GM19025 (cell line): ENCODE data around the gene PELI3.
A peak's percentile ranks its signal among the peaks of the same experiment; 100 is the strongest.
"Not testable (repeated sequence)": the region's sequence is repeated elsewhere in the genome, so short reads cannot be mapped to it uniquely, and the experiment has no call there.

Source experiments
- ATAC-seq: cut with Tn5 transposase; IDR thresholded peaks from one replicate; pipeline ENCODE4 v1.9.1; 2021; ENCODE audit warnings: mild to moderate bottlenecking, low read depth, moderate library complexity; ENCODE audit not compliant: unreplicated experiment

PELI3 gene, protein sequence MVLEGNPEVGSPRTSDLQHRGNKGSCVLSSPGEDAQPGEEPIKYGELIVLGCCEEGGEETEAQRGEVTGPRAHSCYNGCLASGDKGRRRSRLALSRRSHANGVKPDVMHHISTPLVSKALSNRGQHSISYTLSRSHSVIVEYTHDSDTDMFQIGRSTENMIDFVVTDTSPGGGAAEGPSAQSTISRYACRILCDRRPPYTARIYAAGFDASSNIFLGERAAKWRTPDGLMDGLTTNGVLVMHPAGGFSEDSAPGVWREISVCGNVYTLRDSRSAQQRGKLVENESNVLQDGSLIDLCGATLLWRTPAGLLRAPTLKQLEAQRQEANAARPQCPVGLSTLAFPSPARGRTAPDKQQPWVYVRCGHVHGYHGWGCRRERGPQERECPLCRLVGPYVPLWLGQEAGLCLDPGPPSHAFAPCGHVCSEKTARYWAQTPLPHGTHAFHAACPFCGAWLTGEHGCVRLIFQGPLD

DNA sequence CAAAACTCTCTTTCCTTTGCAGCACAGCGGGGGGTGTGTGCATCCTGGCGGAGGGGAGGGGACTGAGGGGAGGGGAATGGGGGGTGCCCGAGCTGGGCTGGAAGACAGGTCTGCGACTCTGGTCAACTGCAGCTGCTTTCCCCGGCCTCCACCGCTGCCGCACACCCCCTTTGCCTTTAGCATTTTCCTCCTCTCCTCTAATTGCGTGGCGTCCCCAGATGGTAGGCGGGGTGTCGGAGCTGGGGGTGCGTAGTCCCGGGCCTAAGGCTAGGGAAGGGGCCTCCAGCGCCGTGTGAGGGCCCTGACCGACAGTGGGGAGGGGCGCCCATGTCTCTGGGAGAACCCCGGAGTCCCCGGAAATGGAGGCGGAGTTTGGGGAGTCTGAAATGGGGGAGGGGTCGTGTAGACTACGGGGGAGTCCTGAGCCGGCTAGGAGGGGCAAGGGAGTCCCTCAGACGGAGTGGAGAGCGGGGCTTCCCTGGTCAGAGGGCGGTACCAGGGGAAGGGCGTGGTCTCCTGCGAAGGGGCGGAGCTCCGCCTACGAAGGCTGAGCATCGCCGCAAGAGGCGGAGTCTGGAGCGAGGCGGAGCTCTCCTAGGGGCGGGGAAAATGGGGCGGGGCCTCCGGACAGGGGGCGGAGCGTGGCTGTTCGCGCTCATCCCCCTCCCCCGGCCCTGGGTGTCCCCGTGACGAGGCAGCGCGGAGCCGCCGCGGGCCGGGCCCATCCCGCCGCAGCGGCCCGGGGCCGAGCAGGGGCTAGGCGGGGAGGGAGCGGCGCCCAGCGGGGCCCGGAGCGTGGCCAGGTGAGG lies at the start of gene PELI3:
Gene PELI3 (plus strand): TSS at position 681 of the 809 bp plus-strand sequence. CDS start 1,224 bp downstream, outside the sequence.
- ATAC-seq: peak; percentile 71

GRCh38 chr11:66417000-66417399 lies 49.7 kb upstream of the PELI3 start:
- no peak for ATAC-seq

- no peak for ATAC-seq
These were observed 48.3 kb upstream of the PELI3 start for GRCh38 chr11:66418168-66418985.

DNA sequence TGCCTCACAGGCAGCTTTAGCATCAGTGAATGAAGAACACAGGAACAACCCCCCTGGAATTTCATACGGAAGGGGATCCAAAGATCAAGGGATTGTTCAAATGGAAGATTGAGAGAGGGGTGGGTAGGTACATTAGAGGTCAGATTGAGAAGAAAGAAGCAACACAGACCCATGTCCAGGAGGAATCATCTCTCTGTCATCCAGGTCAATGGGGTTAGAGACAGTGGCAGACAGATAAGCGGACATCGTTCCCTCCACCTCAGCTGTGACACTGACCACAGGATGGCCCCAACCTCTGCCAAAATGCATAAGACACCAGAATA lies 47.8 kb upstream of the PELI3 start:
- no peak for ATAC-seq

DNA sequence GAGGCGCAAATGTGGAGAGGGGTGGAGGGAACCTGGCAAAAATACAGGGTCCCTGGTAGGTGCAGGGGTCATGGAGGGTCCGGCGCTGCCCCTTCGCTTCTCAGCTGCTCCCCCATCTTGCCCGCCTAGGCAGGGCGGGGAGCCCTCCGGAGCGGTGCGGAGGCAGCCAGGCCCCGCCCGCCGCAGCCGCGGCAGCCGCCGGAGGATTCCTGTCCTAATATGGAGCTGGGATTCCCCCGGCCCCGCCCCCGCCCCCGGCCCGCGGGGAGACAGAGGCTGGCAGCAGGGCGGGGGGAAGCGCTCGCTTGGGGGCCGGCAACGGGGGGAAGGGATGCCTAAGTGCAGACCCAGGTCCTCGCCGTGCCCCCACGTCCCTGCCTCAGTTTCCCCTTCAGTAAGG lies 46.9 kb upstream of the PELI3 start:
- ATAC-seq: no peak

GRCh38 chr11:66420671-66421476 lies 45.8 kb upstream of the PELI3 start, which contains the start of gene NPAS4:
Gene NPAS4 (plus strand): TSS chr11:66421035. CDS start chr11:66421180, 145 bp downstream.
- ATAC-seq: no peak

DNA sequence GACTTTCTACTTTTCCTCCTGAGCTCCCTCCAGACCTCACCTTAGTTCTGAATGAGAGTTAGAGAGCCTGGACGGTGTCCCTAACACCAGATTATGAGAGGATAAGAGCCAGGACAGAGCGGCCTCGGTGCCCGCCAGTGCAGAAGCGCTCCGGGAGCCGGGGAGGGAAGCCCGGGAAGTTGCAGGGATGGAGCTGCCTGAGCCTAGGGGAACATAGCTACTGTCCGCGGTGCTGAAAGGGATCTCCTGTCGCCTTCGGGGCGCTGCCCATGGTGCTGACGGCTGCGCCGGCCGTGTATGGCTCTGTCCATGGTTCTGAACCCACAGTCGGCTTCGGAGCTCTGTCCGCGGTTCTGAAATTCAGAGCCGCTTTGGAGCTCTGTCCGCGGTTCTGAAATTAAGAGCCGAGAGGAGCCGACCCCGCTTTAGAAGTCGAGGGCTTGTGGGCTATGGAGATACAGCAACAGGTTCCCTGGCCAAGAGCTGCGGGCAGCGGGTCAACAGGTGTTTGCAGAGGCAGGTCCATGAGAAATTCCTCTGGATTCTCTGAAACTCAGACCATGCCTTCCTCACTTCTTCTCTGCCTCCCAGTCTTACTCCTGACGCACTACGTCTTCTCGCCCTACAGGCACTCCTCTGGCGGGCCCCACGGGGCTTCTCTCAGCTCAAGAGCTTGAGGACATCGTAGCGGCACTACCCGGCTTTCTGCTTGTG lies 45.1 kb upstream of the PELI3 start:
- ATAC-seq: no peak

- no peak for ATAC-seq
These were observed 40.4 kb upstream of the PELI3 start for GRCh38 chr11:66426314-66426713.

DNA sequence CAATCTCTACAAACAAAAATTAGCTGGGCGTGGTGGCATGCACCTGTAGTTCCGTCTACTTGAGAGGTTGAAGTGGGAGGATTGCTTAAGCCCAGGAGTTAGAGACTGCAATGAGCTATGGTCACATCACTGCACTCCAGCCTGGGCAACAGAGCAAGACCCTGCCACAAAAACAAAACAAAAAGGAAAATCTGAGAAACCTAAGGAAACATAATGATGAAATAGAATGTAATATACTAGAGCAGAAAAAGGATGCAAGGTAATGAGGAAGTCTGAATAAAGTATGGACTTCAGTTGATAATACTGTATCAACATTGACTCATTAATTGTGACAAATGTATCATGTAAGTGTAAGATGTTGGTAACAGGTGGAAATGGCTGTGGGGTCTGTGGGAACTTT lies 37.8 kb upstream of the PELI3 start:
- no peak for ATAC-seq

DNA sequence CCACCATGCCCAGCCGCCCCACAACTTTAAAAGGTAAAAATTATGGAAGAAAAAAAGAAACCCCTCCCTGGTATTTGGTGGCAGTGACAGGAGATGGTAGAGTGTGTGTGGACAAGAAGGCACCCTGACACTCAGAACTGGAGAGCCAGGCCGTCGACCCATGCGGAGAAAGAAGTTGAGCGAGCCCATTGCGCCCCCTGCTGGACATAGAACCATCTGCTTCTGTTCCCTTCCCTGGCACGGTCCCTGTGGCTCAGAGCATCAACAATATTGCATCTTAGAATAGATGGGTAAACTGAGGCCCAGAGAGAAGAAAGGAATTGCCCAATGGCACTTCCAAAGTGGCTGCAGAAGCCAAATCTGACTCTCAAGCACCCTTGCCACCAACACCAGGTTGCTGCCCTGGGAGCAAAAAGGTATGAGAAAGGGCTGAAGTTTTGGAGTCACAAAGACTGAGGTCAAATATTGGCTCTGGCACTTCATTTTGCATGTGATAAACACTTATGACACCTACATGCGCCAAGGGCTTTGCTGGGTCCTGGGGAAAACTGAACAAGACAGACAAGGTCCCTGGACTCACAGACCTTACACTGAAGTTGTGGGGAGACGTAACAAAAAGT lies 36.6 kb upstream of the PELI3 start:
- no peak for ATAC-seq

DNA sequence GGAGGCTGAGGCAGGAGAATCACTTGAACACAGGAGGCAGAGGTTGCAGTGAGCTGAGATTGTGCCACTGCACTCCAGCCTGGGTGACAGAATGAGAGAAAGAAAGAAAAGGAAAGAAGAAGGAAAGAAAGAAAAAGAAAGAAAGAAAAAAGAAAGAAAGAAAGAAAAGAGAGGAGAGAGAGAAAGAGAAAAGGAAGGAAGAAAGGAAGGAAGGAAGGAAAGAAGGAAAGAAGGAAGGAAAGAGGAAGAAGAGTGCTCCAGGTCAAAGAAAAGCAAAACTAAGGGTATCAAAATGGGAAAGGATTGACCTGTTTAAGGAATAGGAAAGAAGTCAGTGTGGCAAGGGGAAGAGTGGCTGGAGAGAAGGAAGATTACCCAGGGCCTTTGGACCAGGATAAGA lies 35.4 kb upstream of the PELI3 start:
- not testable (repeated sequence) for ATAC-seq

DNA sequence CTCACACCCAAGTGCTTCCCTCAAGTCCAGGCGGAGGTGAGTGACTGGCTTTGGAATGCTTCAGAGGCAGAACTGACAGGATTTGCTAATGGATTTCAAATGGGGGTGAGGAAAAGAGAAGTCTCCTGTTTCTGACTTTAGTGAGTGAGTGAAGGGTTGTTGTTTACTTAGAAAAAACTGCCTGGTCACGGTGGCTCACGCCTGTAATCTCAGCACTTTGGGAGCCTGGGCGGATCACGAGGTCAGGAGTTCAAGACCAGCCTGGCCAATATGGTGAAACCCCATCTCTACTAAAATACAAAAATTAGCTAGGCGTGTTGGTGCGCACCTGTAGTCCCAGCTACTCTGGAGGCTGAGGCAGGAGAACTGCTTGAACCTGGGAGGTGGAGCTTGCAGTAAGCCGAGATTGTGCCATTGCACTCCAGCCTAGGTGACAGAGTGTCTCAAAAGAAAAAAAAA lies 34.8 kb upstream of the PELI3 start:
- ATAC-seq: not testable (repeated sequence)

- no peak for ATAC-seq
These were observed 34.1 kb upstream of the PELI3 start for GRCh38 chr11:66432597-66432996.

GRCh38 chr11:66437979-66438503 lies 28.7 kb upstream of the PELI3 start:
- no peak for ATAC-seq

DNA sequence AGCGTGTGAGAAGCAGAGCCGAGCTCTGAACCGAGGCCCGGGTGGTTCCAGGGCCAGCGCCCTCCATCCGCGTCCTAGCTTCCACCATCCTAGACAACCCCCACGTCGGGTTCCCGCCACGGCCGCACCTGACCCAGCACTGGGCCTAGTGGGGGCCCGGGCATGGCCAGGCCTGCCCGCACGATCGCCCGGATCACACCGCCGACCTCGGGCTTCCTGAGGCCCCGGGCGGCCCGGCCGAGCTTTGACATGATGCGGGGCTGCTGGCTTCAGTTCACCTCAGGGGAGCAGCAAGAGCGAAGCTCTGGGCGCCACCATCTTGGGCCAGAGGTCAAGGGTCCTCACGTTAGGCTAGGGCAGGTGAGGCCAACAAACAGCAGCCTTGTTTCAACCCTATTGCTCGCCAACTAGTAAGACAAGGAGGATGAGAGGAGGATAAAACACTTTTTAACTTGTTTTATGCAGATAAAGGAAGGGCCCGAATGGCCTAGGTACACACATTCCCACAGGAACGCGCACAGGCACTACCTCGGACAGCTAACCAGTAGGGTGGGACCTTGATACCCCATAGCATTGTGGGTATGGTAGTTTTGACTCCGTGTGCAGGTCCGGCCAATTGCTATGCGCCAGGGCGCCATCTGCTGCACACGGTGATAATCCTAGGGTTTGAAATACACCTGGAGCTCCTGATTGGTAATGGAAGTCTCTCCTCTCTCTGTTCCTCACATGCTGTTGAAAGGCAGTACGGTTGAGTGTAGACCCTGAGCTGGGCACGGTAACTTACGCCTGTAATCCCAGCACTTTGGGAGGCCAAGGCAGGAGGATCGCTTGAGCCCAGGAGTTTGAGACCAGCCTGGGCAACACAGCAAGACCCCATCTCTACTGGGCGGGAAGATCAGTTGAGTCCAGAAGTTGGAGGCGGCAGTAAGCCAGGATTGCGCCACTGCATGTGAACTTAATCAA lies 27.9 kb upstream of the PELI3 start, which contains the start of gene MRPL11:
Gene MRPL11 (minus strand): TSS at position 345 of the 963 bp plus-strand sequence. CDS start 94 bp downstream, at position 251.
- peak; percentile 93 for ATAC-seq

DNA sequence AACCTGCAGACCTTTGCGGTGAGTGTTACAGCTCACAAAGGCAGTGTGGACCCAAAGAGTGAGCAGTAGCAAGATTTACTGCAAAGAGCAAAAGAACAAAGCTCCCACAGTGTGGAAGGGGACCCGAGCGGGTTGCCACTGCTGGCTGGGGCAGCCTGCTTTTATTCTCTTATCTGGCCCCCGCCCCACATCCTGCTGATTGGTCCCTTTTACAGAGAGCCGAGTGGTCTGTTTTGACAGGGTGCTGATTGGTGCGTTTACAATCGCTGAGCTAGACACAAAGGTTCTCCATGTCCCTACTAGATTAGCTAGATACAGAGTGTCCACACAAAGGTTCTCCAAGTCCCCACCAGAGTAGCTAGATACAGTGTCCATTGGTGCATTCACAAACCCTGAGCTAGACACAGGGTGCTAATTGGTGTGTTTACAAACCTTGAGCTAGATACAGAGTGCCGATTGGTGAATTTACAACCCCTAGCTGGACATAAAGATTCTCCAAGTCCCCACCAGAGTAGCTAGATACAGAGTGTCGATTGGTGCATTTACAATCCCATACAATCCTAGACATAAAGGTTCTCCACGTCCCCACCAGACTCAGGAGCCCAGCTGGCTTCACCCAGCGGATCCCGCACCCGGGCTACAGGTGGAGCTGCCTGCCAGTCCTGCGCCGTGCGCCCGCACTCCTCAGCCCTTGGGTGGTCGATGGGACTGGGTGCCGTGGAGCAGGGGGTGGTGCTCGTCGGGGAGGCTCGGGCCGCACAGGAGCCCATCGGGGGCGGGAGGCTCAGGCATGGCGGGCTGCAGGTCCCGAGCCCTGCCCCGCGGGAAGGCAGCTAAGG lies 26.4 kb upstream of the PELI3 start:
- ATAC-seq: not testable (repeated sequence)
